ENCODE data around the gene LRRN1.

LRRN1 gene

DNA sequence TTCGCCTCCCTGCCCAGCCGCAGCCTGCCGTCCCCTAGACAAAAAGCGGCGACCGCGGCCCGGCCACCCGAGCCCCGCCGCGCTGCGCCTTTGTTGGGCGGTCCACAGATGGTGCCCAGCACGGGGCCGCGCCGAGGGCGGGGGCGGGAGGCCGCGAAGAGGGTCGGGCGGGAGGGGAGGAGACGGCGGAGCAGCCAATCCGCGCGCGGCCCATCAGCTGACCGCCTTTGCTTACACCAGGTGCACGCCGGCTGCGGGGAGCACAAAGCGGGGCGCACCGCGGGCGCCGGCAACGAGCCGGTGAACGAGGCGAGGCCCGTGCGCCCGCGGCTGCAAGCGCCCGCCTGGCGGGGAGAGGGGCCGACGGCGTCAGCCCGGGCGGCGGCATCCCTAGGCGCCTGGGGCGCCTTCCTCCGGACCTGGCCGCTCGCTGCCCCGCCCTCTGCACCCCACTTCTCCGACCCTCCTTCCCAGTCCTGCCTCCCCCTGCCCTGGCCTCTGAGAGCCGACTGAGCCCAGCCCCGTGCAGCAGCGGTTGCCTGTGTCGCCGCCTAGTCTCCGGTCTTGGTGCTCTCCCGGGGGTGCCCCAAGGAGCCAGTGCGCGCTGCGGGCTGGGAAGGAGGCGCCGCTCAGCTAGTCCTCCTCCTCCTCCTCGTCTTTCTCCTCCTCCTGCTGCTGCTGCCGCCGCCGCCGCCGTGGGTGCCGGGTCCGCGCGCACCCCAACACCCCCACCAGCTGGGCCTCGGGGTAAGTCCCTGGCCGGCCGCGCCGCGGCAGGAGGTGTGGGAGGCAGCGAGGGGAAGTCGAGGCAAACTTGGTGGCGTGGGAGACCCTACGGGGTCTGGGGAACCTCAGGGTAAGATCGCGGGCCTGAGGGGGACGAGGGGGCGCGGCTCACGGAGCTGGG lies at the start of gene LRRN1:
Gene LRRN1, plus strand, starts transcription at position 259 of the 907 bp plus-strand sequence. CDS start 45,211 bp downstream, outside the sequence.
- no peak for DNase-seq (ENCODE audit: low spot score)

DNA sequence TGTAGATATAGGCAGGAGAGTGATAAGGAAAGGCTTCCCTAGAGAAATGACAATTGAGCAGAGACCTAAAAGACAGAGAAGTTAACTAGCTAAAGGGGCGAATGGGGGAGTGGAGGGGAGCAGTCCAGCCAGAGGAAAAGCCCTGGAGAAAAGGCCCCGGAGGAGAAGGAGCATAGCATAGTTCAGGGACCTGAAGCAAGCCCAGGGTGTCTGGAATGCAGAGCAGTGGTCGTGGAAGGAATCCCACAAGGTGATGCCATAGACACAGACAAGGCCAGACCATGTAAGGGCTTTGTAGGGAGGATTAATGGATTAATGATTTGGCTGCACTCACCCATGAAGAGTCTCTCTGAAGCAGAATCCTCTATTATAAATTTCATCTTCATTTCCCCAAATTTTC lies 45.8 kb upstream of the LRRN1 start:
- no peak for DNase-seq (ENCODE audit: low spot score)

DNA sequence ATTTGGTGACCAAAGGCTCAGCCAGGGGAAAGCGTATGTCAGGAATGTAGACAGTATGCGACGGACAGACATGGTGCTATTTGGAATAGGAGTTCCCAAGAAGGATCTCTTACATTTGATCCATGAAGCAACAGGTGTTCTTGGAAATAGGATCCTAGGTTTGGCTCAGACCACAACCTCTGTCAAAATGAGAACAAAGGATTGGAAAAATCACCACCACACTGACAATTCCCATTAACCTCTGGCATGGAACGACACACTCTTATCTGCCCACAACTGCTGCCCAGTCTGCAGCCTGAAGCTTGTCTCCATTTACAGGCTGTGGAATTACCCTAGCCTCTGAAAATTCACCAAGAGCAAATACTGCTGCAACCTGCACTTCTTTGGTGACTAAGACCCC lies 33.6 kb upstream of the LRRN1 start:
- DNase-seq (ENCODE audit: low spot score), result no peak

DNA sequence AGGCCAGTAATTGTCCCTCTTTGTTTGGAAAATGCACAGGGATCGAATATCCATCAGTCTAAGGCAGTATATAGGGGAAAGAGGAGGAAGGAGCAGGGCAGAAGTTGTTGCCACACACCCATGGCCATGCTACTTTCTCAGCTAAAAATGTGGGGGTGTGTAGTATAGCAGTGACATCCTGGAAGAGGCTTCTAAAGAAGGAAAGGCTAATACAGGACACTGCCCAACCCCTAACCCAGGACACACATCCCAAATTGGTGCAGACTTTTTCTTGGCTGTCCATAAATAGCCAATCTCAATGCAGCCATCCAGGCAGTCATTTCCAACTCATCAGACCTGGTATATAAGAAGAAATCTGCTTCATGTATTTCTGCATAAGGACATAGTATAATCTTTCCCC lies 33.1 kb upstream of the LRRN1 start:
- DNase-seq (ENCODE audit: low spot score), result no peak

- no peak for DNase-seq (ENCODE audit: low spot score)
Observed at GRCh38 chr3:3771094-3771493, 28.1 kb upstream of the LRRN1 start.

- DNase-seq (ENCODE audit: low spot score), result no peak
Observed at GRCh38 chr3:3771567-3771966, 27.7 kb upstream of the LRRN1 start.

DNA sequence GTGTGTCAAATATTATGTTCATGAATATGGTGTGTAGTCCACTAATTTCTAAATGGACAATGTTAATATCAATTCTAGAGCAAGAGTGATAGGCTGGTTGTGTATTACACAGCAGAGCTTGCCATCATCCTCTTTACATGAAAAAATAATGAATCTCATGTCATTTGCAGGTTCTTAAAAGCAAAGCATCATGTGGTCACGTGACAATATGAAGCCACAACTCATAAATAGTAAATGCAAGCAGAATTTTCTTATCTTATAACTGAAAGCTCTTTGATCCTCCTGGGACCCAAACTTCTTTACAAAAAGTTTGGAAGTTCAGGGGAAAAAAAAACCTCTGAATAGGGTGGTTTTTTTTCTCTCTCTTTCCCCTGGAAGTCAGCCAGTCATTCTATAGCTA lies 26.9 kb upstream of the LRRN1 start:
- DNase-seq (ENCODE audit: low spot score), result no peak

DNA sequence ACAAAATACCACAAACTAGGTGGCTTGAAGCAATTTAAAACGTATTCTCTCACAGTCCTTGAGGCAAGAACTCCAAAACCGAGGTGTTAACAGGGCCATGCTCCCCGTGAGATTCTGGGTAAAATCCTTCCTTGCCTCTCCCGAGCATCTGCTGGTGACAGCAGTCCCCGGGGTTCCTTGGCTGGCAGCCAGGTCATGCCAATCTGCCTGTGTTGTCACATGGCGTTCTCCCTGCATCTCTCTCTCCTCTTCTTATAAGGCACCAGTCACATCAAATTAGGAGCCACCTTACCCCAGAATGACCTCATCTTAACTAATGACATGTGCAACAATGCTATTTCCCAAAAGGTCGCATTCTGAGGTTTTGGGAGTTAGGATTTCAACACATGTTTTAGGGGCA lies 26.3 kb upstream of the LRRN1 start:
- no peak for DNase-seq (ENCODE audit: low spot score)

- DNase-seq (ENCODE audit: low spot score), result no peak
Observed at GRCh38 chr3:3776607-3777006, 22.6 kb upstream of the LRRN1 start.

DNA sequence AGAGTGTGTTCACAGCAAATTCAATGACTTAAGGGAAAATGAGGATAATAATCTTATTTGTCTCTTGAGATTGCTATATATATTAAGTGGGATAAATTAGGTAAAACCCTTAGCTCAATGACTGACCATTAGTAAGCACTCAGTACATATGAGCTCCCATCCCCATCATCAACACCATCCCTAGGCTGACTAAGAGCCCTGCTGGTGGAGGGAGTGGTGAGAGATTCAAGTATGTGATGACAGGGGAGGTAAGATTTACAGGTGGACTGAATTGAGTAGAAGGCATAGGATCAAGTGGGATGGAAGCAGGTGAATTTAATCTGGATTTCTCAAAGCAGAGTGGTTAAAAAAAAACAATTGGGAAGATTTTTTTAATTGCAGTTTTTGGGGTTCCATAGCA lies 21.0 kb upstream of the LRRN1 start:
- no peak for DNase-seq (ENCODE audit: low spot score)

DNA sequence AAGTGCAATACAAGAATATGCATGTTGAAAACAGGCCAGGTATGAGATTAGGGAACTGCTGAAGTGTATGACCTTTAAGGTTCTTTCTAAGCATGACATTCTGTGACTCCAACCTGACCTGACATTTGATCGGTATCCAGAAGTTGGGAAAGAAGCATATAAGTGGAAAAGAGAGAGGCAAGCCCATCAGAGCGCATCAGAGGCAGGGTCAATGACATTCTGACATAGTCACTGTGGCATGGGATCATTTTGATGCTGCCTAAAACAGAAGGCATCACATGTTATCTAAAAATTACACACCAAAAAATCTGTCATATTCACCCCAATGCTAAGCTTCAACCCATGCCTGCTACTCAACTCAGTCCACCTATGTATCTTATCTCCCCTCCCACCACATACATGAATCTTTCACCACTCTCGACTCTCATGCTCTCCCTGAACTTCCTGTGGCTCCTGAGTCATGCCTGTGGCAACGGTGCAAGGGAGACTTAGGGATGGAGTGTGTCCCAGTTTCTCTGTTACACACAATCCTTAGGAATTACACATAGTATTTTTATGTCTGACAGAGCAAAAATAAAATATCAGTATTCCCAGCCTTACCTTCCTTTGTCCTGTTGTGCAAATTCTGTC lies 20.5 kb upstream of the LRRN1 start:
- no peak for DNase-seq (ENCODE audit: low spot score)

DNA sequence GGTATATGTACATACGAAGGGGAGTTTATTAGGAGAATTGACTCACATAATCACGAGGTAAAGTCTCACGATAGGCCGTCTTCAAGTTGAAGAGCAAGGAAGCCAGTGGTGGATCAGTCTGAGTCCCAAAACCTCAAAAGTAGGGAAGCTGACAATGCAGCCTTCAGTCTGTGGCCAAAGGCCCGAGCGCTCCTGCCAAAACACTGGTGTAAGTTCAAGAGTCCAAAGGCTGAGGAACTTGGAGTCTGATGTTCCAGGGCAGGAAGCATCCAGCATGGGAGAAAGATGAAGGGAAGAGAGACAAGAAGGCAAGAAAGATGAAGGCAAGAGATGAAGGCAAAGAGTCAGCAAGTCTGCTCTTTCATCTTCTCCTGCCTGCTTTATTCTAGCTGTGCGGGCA lies 16.8 kb upstream of the LRRN1 start:
- no peak for DNase-seq (ENCODE audit: low spot score)

- DNase-seq (ENCODE audit: low spot score), result no peak
Observed at GRCh38 chr3:3783210-3783609, 16.0 kb upstream of the LRRN1 start.

DNA sequence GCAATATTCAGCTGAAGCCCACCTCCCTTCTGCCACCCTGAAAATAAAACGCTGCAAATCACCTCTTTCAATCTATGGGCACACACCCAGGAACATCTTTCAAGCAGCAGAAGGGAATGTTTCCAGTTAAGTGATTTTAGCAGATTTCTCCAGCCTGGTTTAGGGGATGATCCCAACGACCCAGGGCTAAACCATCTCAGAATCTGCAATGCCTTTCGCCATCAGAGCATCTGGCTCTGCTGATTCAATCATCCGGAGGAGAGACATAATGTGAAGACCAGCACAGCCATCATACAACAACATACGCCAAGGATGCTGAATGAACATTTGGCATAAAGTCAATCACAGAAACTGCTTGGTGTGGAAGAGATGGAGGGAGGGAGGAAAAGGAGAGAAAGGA lies 15.5 kb upstream of the LRRN1 start:
- no peak for DNase-seq (ENCODE audit: low spot score)

DNA sequence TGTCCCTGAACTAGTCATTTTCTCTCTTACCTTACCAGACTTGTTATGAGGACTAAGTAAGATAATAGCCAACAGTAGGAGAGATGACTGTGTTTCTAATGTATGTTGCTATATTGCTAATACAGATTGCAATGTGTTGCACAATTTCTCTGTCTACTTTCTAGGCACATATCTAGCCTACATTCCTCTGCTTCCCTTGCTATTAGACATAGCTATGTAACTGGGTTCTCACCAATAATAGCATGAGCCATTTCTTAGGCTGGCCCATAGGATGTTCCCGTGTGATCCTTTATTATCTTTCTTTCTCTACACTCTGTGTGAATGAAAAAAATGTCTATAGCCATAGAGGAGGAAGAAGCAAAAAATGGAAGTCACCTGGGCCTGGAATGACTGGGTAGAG lies 6.8 kb upstream of the LRRN1 start:
- no peak for DNase-seq (ENCODE audit: low spot score)

- no peak for DNase-seq (ENCODE audit: low spot score)
Observed at GRCh38 chr3:3798631-3799113, 559 bp upstream of the LRRN1 start.

DNA sequence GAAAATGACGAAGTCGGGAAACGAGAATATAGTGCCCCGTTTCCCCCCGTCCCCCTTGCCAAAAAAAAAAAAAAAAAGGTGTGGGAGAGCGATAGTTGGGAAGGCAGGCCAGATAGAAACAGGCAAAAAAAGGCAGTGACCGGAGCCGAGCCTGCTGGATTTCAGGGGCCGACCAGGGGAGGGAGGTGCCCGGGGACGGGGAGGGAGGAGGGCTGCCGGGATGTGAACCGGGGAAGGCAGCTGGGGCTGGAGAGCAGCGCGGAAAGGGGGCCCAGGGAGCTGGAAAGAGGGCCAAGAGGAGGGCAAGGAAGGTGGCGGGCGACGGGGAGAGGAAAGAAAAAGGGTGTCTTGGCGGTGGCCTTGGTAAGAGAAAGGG lies 837 bp downstream of the LRRN1 start:
- DNase-seq (ENCODE audit: low spot score), result no peak

DNA sequence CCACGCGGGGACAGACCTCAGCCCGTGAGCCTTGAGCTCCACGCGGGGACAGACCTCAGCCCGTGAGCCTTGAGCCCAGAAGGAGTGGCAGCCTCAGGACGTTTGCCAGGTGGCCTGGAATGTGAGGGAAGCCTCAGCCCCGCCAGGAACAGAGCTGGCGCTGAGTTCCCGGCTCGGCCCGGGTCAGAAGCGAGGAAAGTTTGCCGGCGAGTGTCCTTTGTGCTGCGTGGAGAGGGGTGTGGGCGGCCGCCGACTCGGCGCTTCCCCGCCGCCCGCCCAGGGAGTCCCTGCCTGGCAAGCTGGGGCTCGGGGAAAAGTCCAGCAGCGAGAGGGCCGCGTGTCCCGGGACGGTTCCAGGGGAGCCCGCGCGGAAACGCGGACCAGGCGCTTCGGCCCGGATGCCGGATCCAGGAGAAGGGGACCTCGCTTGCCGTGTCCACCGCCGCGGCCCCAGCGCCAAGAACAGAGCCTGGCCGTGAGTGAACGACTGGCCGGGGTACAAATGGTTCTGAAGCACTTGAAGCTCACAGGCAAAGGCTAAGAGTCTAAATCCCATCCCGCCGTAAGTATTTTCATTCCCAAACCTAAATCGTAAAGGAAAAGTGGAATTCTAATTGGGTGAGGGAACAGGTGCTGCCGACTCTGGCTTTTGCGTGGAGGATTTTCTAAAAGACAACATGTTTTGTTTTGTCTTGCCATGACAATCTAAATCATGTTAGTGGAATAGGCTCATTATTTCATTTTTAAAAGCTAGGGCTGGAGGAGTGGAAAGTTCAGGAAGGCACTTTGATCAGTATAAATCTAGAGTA lies 1.7 kb downstream of the LRRN1 start:
- DNase-seq (ENCODE audit: low spot score), result no peak

GRCh38 chr3:3801494-3801841 lies 2.2 kb downstream of the LRRN1 start:
- DNase-seq (ENCODE audit: low spot score), result no peak

DNA sequence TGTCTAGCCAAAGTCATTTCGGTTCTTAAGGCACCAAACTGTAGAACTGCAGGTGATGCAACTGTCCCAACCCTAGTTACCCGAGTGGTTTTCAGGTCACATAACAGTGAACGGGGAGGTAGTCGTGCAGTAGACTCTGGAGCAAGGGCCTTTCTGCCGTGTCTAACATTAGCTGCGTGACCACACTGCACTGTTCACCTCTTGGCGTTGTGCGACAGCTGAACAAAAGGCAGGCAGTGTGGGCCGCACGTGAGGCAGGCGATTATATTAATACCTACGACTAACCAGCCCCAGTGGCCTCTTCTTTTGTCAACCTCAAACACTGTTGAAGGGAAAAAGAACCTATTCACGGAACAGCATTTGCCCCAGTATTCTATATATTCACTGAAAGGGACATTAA lies 2.8 kb downstream of the LRRN1 start:
- no peak for DNase-seq (ENCODE audit: low spot score)

GRCh38 chr3:3804560-3804959 lies 5.3 kb downstream of the LRRN1 start:
- no peak for DNase-seq (ENCODE audit: low spot score)

GRCh38 chr3:3806092-3806491 lies 6.9 kb downstream of the LRRN1 start:
- no peak for DNase-seq (ENCODE audit: low spot score)

DNA sequence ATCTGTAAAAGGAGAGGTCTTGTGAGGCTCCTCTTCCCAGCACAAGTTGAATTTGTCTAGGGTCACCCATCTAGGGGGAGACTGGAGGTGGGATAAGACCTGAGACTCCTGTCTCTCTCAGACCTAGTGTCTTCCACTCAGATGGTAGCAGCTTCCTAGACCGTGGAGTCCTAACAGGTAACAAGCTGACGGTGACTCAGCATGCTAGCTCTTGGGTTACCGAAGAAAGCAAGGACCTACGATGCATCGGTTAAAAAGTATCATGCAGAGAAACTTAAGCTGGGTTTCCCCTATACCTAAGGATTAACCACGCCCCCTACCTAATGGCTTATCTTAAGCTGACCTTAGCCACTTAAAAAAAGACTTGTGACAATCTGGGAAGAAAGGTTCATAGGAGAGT lies 7.6 kb downstream of the LRRN1 start:
- no peak for DNase-seq (ENCODE audit: low spot score)

Data from kidney capillary endothelial cell (primary cell).